SU-DHL-6 (cell line): ENCODE measurements around the gene RFX1.

ENCODE experiments used
- CTCF ChIP-seq: fragments of 200-600 bp; sonication (generic); IDR thresholded peaks from one replicate; pipeline ENCODE4 v1.5.1; 2017; ENCODE audit warnings: antibody characterized with exemption, mild to moderate bottlenecking, low read length, moderate library complexity; ENCODE audit not compliant: insufficient read depth, poor library complexity, severe bottlenecking
- EZH2phosphoT487 ChIP-seq: fragments of 200-600 bp; sonication (generic), shearing (Covaris generic); conservative IDR thresholded peaks from 2 replicates; pipeline ENCODE4 v1.6.1; 2018; ENCODE audit warnings: mild to moderate bottlenecking, antibody characterized with exemption, low read length, moderate library complexity, mixed read lengths

GRCh38 chr19:14048443-14049153 lies 42.5 kb upstream of the RFX1 start:
- peak; percentile 81 for TF ChIP-seq CTCF
- TF ChIP-seq EZH2phosphoT487 = no peak
